C4-2B (cell line): ENCODE data around the gene KLK1.

Experiments used
- CTCF ChIP-seq: fragments of 450-650 bp; conservative IDR thresholded peaks from 2 replicates; pipeline ENCODE4 v1.5.1; 2017; ENCODE audit warnings: mild to moderate bottlenecking
- ZFX ChIP-seq: fragments of 450-650 bp; IDR thresholded peaks from 2 replicates; pipeline ENCODE4 v1.6.1; 2017

GRCh38 chr19:50820086-50820485, 3.5 kb downstream of the KLK1 start:
- TF ChIP-seq ZFX = no peak
- TF ChIP-seq CTCF = no peak
